Esophagus muscularis mucosa (tissue), 3 donors: Measurements from ENCODE around the gene PHF21A.

ENCODE experiments used
- CTCF ChIP-seq, 3 experiments: fragments of 200-600 bp in 2 of 3; fragments of 450-650 bp in 1 of 3; sonication (generic) in 2 of 3; IDR thresholded peaks; one replicate each; pipeline ENCODE4 v1.5.1; 2017 to 2019; ENCODE audit warnings: antibody characterized with exemption in 3 of 3, mild to moderate bottlenecking in 2 of 3, moderate library complexity in 1 of 3
- POLR2A ChIP-seq: fragments of 450-650 bp; IDR thresholded peaks from one replicate; pipeline ENCODE4 v1.6.1; 2017; ENCODE audit warnings: antibody characterized with exemption, moderate library complexity, mild to moderate bottlenecking, low read depth
- POLR2AphosphoS5 ChIP-seq, 2 donors: sonication (generic); formaldehyde crosslinking; IDR thresholded peaks; one replicate each; pipeline ENCODE4 v1.6.1; 2017; ENCODE audit warnings: antibody characterized with exemption in 2 of 2

- TF ChIP-seq POLR2A (no peak), CTCF (IDR thresholded peaks at IDR 0.05) (no peak), POLR2AphosphoS5 (IDR thresholded peaks at IDR 0.05) (no peak)
These were observed 18.4 kb downstream of the PHF21A start for GRCh38 chr11:46102843-46103242.
